ENCODE data around the gene TSPAN3.

The TSPAN3 gene

DNA sequence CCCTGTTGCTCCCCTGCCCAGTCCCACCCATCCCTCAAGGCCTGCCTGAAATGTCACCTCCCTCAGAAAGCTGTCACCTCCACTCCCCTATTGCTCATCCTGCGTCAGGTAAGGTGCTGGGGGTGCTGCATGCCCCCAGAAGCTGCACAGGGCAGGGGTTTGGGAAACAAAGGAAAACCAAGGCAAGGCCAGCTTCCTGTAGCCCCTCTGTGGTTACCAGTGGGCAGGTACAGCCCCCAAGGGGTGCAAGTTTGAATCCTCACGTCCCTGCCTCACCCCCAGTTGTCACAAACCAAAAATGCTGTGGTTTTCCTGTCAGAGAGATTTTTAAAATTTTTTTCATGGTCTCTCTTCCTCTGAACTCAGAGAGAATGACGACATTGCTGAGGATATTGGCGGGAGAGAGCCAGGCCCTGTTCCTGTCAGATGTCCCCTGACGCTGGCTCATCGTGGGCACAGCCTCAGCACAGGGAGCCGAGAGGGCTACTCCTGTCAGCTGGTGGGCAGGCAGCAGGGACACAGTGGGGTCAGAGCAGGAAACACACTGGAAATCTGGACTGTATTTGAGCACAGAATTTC lies 49.0 kb downstream of the TSPAN3 start:
- FAIRE-seq, result no peak

- no peak for FAIRE-seq
Observed at GRCh38 chr15:77021088-77021481, 49.8 kb downstream of the TSPAN3 start.

- no peak for FAIRE-seq
Observed at GRCh38 chr15:77020348-77021087, 50.4 kb downstream of the TSPAN3 start.

GRCh38 chr15:77019521-77020331 lies 51.2 kb downstream of the TSPAN3 start:
- no peak for FAIRE-seq

GRCh38 chr15:77018796-77019505 lies 52.0 kb downstream of the TSPAN3 start:
- no peak for FAIRE-seq

DNA sequence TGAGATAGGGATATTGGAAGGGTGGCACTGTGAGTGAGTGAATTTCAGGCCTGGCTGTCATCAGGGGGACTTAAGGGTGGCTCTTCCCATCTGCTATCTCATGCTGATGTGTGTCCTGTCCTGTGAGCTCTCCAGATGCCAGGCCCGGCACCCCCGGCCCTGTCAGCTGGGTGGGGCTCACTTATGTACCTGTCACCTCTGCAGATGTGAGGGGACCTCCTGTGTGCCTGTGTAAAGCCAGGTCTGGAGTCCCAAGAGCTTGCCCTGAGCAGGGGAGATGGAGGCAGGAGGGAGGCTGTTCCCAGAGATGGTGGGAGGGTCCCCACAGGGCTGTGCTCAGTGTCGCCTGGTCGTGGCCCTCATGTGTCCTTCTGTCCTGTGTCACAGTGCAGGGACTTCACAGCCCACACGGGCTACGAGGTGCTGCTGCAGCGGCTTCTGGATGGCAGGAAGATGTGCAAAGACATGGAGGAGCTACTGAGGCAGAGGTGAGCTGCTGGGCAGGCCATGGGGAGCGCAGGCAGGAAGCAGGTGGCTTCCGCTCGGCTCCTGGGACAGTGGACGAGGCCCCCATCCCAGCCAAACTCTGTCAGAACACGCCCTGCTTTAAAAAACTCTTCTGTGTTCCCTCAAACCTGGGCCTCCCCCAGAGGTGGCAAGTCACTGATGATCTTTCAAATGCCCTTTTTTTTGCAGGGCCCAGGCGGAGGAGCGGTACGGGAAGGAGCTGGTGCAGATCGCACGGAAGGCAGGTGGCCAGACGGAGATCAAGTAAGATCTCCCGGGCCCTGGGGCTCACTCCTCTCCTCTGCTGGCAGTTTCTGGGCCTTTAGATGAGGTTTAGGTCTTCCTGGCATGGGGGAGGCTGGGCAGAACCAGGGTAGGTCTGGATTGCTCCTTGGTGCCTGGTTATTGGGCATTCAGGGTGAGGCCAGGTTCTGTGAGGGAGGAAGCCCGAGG lies 52.9 kb downstream of the TSPAN3 start:
- FAIRE-seq, result no peak

- FAIRE-seq, result no peak
Observed at GRCh38 chr15:77017091-77017660, 53.7 kb downstream of the TSPAN3 start.

DNA sequence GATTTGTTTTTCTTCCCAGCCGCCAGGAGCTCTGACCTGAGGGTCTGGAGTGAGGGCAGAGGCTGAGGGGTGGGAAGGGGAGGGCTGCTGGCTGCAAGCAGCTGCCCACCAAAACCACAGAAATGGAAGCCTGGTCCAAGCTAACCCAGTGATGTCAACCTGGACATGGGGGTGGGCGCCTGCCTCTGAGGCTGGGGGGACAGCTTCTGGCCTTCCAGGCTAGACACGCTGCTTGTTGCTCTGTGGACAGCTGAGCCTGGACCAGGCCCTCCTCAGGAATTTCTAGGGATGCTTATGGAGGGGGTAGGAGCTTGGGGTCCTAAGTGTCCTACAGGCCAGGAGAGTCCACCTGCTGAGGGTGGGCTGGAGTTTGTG lies 54.6 kb downstream of the TSPAN3 start:
- FAIRE-seq, result no peak

DNA sequence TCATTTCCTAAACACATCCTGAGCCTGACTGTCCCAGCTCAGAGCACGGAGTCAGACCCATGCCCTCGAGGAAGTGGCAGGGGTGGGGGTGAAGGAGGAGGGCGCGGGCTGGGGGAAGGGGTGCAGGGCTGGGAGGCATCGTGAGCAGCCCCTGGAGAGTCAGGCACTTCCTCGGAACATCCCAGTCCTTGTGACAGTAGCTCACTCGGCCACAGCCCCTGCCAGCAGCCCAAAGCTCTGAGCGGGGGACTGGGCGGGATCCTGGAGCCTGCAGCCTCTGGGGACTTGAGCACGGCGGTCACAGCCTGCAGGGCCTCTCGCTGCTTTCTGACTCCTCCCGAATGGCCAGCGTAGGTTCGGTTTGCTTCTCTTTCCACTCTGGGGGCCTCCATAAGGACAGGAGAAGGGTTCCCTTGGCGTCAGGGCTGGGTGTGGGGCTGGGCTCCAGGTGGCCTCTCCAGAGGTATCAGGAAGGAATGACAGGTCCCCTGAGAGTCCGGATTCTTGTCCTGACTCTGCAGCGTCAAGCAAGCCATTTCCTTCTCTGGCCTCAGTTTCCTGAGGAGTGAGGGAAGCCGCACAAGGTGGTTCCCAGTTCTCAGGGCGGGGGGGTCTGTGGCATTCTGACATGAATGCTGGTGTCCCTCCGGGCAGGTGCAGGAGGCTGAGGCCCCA lies 55.1 kb downstream of the TSPAN3 start:
- no peak for FAIRE-seq

GRCh38 chr15:77014132-77015081 lies 56.5 kb downstream of the TSPAN3 start:
- no peak for FAIRE-seq

DNA sequence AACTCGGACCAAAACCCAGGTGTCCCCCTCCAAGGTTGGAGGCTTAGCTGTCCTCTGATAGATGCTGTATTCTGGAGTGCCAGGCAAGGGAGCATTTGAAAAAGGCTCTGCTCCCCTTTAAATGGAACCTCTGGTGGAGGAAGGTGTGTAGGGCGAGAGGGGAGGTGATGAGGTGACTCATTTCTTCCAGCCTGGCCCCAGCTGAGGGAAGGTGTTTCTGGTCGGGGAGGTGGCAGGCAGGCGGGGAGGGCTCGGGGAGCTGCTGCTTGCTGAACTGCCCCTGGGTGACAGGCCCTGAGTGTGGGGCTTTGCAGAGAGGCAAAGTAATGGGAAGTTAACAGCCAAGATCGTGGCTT lies 57.2 kb downstream of the TSPAN3 start:
- FAIRE-seq, result no peak

DNA sequence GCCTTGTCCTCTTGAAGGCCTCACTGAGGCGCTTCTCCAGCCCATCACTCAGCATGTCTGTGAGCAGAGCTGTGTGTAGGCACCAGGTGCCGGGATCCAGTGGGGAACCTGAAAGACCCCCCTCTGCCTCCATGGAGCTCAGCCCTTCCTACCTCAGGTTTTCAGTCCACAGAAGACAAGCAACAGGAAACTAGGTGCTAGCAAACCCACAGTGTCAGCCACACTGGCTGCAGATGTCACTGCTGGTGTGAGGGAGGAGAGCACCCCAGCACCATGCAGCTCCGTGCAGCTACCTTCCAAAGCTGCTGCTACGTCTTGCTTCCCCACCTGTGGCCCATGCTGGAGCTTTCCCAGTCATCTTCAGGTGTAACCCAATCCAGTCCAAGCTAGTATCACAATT lies 58.0 kb downstream of the TSPAN3 start:
- FAIRE-seq, result no peak

DNA sequence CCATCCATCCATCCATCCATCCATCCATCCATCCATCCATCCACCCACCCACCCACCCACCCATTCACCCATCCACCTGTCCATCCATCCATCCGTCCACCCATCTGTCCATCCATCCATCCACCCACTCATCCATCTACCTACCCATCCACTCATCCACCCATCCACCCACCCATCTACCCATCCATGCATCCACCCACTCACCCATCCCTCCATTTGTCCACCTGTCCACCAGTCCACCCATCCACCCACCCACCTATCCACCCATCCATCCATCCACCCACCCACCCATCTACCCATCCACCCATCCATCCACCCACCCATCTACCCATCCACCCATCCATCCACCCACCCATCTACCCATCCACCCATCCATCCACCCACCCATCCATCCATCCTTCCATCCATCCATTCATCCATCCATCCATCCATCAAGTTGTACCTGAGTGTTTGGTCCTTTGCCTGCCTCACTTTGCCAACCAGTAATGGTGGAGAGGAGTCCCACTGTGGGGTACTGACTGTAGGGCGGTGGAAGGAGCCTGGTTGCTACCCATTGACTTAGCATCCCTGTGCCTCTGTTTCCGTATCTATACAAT lies 58.7 kb downstream of the TSPAN3 start:
- no peak for FAIRE-seq

DNA sequence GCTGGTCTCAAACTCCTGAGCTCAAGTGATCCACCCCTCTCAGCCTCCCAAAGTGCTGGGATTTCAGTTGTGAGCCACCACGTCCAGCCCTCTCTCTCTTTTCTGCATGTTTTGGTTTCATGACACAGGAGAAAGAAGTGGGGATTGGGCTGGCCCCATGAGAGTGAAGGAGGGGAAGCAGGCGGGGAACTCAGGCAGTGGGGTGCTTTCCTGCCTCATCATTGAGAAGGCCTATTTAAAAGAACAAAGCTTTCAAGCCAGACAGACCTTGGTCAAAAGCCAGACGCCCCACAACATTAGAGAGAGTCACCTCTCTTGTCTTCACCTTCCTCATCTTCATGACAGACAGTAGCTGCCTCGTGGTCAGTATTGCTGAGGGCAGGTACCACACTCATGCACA lies 60.1 kb downstream of the TSPAN3 start:
- no peak for FAIRE-seq

- no peak for FAIRE-seq
Observed at GRCh38 chr15:77010312-77010686, 60.6 kb downstream of the TSPAN3 start.

DNA sequence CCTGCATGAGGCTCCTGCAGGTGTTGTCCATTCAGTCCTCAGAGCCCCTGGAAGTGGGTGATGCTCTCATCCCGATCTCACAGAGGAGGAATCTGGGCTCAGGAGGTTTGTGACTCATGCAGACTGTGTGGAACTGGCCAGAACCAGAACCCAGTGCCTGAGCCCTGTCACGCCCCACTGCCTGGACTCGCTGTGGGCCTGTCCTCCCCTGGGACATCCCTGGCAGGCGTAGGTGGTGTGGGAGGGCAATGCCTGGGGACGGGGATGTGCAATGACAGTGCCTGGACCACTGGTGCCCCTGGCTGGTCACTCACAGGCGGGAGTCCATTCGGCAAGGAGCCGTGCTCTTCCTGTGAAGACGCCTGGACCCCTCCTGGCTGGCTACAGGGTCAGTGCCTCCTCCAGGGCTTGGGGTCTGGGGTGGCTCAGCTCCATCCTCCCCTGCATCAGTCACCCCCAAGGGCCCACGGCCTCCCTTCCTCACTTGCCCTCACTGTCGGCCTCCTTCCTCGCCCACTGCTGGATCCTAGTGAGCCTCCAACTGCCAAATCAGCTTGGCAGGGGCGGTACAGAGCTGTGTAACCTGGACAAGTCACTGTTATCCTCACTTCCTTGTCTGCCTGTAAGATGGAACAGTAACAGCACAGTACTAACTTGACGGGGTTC lies 61.1 kb downstream of the TSPAN3 start:
- FAIRE-seq, result no peak

GRCh38 chr15:77009176-77009575 lies 61.7 kb downstream of the TSPAN3 start:
- no peak for FAIRE-seq

- FAIRE-seq, result no peak
Observed at GRCh38 chr15:77004189-77004588, 66.7 kb downstream of the TSPAN3 start.

Measured in G401.6 (cell line).